EL (cell line): ENCODE data around the gene ITGAD.

Source experiments
- DNase-seq: peaks from one replicate; pipeline ENCODE4 v3.0.0-alpha.2; 2016

Gene ITGAD

GRCh38 chr16:31393056-31393455 lies at the start of gene ITGAD:
Gene ITGAD, plus strand, starts transcription at chr16:31393335. Its CDS starts 26 bp downstream, at chr16:31393361.
- DNase-seq, result no peak

- no peak for DNase-seq
Observed at GRCh38 chr16:31344712-31345111, 48.4 kb upstream of the ITGAD start.

DNA sequence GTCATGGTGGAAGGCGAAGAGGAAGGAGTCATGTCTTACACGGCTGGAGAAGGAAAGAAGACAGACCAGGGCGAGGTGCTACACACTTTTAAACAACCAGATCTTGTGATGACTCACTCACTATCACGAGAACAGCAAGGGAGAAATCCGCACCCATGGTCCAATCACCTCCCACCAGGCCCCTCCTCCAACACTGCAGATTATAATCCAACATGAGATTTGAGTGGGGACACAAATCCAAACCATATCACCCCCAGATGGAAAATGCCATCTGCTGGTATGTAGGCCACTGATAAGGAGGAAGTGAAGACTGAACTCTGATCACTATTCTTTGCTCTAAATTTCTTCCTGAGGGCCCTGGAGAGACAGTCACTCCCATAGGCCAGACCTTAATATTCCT lies 45.7 kb upstream of the ITGAD start:
- no peak for DNase-seq

DNA sequence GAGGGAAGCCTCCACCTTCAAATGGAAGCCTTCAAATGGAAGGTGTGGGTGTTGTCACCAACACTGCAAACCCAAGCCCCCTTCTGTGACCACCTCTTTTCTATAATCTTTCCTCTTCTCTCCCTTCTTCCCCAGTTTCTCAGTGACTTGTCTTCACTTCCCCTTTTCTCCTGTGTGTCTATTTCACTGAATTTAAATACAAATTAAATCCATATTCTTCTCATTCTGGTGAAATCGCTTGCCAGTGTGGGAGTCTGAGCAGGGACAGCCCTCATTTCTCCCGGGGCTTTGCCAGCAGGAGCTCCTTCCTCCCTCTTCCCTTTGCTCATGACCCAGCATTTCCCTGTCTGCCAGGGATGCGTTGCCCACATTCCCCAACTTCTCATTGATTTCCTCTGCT lies 44.6 kb upstream of the ITGAD start:
- no peak for DNase-seq

DNA sequence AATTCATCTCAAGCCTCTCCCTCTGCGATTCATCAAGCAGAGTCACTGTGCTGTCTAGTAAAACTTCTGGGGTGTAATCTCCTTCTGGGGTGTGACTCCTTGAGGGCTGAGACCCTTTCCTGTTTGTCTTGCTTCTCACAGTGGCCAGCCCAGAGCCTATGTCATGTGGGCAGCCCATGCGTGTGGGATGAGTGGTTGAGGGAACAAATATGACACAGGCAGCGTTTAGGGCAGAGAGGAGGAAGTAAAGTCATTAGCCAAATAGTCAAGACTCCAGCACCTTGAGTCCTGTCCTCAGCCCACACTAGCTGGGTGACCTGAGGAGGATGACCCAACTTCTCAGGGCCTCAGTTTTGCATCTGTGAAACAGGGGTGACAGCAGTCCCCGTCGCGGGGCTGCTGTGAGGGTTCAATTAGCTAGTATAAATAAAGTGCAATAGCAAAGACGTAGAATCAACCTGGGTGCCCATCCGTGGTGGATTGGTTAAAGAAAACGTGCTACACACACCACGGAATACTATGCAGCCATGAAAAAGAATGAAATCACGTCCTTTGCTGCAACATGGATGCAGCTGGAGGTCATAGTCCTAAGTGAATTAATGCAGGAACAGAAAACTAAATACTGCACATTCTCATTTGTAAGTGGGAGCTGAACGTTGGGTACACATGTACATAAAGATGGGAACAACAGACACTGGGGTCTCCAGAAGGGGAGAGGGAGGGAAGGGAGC lies 42.7 kb upstream of the ITGAD start:
- no peak for DNase-seq

GRCh38 chr16:31351246-31351941 lies 41.7 kb upstream of the ITGAD start:
- no peak for DNase-seq

GRCh38 chr16:31351942-31352325 lies 41.2 kb upstream of the ITGAD start:
- peak; percentile 19 for DNase-seq

- DNase-seq, result no peak
Observed at GRCh38 chr16:31352376-31353115, 40.6 kb upstream of the ITGAD start.

DNA sequence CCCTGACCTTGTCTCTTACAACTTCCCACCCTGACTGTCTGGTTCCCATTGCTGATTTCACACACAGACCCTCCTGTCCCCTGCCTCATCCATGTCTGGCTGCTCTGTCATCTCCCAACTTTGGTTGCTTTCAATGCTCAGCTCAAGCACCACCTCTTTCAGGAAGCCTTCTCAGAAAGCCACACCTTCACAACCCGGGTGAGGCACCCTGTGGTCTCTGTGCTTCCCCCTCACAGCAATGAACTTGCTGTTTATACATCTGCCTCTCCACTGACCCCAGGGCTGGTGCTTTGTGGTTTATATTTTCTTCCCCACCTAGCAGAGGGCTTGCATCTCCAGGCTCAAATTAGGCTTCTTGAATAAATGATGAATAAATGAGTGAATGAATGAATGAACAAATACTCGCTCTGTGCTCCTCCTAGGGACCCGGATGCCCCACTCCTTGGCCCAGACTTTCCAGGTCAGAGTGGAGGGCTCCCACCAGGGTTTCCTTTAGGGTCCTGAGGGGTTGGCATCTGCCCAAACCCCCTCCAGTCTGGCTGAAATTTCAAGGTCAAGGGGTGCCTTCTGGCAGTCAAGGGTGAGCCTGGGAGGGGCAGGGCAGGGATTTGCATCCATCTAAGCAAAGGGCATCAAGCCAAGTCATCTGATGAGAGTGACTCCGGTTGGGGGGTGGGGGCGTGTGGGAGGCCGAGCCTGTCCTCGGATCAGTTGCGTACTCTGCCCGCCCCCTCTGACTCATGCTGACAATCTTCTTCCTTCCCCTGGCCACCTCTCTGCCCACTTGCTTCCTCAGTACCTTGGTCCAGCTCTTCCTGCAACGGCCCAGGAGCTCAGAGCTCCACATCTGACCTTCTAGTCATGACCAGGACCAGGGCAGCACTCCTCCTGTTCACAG lies 38.5 kb upstream of the ITGAD start, which contains the start of gene ITGAX:
Gene ITGAX, plus strand, starts transcription at position 783 of the 898 bp plus-strand sequence. Its CDS starts 79 bp downstream, at position 862.
- peak; percentile 53 for DNase-seq

- no peak for DNase-seq
Observed at GRCh38 chr16:31355431-31356100, 37.6 kb upstream of the ITGAD start.

- DNase-seq, result no peak
Observed at GRCh38 chr16:31356566-31357323, 36.4 kb upstream of the ITGAD start.

DNA sequence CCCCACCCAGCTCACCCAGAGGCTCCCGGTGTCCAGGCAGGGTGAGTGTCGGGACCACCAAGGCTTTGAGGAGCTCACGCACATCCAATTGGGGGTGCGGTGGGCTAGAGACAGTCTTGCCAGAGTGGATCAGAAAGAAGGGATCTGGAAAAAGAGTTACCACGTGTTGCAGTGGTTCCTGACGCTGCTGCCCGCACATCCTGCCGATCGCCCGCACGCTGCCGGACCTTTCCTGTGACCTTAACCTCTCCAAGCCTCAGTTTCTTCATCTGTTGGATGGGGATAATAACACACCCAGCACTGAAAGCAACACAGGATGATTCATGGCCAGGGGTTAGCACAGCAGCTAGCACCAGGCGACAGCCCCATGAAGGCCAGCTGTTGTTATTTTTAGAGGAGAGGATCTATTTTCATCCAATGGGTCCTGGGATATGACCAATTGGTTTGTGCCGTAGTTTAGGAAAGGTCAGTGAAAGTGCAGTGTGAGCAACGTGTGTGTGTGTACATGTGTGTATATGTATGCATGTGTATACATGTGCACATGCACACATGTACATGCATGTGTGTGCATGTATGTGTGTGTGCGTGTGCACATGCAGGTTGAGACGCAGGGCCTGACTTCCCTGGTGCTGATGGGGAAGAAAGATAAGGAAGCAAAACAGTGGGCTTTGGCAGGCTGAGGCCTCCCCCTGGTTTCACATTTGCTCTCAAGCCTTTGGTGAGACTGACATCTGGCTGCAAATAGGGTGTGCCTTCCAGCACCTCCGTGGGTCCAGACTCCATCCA lies 35.6 kb upstream of the ITGAD start:
- no peak for DNase-seq

- DNase-seq, result no peak
Observed at GRCh38 chr16:31360251-31360650, 32.9 kb upstream of the ITGAD start.

DNA sequence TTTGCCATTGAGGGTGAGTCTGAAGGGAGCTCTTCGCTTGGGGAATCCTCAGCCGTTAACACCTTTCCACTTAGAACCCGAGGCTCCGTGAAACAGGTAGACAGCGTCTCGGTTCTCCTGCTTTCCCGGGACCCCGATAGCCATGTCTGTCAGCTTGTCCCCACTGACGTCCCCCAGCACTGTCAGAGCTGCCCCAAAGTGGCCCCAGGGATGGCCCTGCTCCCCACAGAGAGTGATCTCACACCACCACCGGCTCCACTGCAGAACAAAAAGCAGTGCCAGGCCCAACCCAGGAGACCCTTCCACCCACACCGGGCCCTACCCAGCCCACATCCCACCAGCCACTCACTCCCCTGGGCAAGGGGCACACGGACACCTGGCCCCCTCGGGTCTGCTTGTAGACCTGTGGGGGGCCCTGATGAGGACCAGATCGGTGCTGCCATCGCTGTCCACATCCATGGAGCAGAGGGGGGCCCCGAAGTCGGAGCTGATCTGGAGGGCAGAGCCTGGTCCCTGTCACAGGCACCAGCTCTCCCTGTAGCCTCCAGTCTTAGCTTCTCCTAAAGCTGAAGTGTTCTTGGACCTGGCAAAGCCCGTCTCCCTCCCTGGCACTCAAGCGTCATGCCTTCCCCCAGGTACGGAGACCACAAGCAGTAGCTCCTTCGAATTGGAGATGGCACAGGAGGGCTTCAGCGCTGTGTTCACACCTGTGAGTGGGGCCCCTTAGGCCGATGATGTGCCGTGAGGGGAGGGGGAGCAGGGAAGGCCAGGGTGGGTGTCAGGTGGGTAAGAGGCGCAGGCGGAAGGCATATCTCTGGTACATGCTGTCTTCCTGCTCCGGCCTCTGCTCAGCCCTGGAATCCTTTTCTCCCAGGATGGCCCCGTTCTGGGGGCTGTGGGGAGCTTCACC lies 31.7 kb upstream of the ITGAD start:
- no peak for DNase-seq

GRCh38 chr16:31362476-31363405 lies 30.4 kb upstream of the ITGAD start:
- DNase-seq, result no peak

DNA sequence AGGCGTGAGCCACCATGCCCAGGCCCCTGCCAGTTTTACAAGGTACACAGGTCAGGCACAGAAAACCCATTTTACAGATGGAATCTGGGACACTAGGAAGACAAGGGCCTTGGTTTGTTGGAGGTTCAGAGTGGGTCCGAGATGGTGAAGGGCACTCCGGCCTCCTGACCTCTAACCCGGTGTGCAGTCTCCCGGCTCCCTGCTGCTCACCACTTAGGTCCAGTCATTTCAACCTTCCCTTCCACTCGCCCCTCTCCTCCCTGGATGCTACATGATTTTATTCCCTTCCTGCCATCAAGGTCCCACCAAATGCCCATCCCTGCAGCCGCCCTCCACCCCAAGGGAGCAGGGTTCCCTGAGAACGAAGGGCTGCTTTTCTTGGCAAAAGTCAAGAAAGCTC lies 29.4 kb upstream of the ITGAD start:
- no peak for DNase-seq

GRCh38 chr16:31364421-31364820 lies 28.7 kb upstream of the ITGAD start:
- DNase-seq, result no peak
